GM21619 (cell line): ENCODE data around the gene KRT13.
A peak's percentile ranks its signal among the peaks of the same experiment; 100 is the strongest.

Source experiments
- ATAC-seq: cut with Tn5 transposase; IDR thresholded peaks from one replicate; pipeline ENCODE4 v1.9.1; 2021; ENCODE audit not compliant: unreplicated experiment

KRT13 gene

DNA sequence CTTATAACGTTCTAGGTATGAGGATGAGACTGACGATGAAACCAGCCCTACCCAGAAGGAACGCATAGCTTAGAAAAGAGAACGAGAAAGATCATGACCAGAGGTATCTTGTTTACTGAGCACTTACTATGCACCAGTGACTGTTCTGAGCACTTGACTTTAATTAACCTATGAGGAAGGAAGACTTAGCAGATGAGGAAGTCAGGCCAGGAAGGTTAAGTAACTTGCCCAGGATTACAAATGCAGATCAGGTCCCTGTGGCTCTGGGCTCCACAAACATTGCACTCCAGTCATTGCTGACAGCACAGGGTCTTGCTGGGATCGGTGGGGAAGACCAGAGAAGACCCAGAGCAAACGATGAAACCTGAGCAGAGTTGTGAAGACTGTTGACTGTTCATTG is 7.1 kb downstream of the KRT13 start:
- ATAC-seq = no peak

DNA sequence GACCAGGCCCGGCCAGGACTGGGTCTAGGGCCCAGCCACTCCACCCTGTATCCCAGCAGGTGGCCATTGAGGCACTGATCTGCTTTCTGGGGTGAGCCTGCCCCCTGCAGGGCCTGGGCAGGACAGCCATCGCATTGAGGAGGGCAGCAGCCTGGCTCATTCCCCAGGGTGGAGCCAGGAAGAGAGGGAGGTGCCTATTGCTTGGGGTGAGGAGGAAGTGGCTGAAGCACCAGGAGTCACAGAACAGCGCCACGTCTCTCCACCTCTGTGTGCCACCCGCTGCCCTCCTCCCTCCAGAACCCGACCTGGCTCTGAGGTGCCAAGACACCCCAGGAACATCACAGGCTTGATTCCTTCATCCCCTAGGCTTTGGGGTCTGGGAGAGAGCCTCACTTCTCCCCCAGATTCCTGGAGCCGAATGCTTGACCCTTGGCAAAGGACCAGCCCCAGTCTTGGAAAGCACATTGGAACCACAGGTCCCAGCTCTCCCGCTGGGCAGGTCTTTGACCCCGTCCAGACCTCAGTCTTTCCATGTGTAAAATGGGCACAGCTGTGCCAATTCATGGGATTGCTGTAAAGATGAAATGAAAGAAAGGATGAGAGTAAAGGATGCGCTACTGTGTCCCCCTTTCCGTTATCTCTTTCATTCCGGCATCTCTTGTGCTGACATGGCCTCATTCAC is 8.5 kb downstream of the KRT13 start:
- ATAC-seq = peak; percentile 61

DNA sequence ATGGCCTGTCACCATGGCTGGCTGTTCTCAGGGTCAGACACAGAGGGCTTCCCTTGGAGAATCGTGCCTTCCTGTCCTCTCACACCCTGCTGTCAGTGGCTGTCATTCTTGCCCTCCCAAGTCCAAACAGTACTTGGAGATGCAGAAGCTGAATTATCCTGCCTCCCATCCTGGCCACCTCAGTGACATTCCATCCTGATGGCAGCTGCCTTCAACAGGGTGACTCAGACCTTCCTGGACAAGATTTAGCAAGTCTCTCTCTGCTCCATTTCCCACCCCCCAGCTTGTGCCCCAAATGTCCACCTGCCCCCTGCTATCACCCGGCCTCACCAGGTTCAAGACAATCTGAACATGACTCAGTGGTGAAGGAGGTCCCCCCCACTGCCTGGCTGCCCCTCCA is 10.9 kb downstream of the KRT13 start:
- no peak for ATAC-seq

- ATAC-seq = no peak
Observed at GRCh38 chr17:41492771-41493170, 12.6 kb downstream of the KRT13 start.

GRCh38 chr17:41492351-41492750 is 13.1 kb downstream of the KRT13 start:
- no peak for ATAC-seq

DNA sequence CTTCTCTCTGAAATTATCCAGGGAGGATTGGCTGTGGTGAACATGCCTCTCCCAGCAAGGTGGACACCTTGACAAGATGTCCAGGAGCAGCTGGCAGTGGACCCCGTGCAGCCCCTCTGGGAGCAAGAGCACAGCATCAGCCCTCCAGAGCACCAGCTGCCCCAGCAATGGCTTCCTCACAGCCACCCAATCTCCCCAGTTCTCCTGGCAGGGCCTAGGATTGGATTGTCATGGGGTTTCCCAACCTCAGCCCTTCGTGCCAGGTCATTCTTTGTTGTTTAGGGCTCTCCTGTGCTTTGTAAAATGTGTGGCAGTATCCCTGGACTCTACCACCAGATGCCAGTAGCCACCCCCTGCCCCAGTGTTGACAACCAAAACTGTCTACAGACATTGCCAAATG is 13.9 kb downstream of the KRT13 start:
- ATAC-seq = no peak

GRCh38 chr17:41490000-41490990 is 15.1 kb downstream of the KRT13 start:
- ATAC-seq = no peak

- ATAC-seq = no peak
Observed at GRCh38 chr17:41489531-41489930, 15.9 kb downstream of the KRT13 start, which contains the start of gene KRT36. Gene KRT36, minus strand, starts transcription at chr17:41489910. Its CDS starts 46 bp downstream, at chr17:41489864.

DNA sequence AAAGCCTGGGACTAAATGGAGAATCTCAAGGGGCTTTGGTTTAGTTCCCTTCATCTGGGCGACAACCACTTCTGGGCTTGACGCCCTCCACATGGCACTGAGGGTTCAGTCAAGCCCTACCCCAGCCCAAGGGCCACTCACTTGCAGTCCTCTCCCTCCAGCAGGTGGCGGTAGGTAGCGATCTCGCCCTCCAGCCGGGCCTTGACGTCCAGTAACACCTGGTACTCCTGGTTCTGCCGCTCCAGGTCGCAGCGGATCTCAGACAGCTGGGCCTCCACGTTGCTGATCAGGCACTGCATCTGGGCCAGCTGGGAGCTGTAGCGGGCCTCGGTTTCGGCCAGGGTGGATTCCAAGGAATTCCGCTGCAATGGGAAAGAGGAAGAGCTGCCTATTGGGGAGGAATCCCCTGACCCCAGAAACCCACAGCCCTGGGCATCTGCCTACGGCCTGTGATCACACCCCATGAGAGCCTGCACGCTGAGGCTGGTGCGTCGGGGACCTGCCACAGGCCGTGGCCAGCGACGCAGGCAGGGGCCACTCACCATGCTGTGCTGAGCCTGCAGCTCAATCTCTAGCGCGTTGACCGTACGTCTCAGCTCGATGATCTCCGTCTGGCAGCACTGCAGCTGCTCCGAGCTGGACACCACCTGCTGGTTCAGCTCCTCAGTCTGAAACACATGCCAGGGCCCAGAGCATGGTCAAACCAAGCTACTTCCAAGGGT is 18.4 kb downstream of the KRT13 start:
- ATAC-seq = no peak

- ATAC-seq = no peak
Observed at GRCh38 chr17:41486316-41486715, 19.1 kb downstream of the KRT13 start.

DNA sequence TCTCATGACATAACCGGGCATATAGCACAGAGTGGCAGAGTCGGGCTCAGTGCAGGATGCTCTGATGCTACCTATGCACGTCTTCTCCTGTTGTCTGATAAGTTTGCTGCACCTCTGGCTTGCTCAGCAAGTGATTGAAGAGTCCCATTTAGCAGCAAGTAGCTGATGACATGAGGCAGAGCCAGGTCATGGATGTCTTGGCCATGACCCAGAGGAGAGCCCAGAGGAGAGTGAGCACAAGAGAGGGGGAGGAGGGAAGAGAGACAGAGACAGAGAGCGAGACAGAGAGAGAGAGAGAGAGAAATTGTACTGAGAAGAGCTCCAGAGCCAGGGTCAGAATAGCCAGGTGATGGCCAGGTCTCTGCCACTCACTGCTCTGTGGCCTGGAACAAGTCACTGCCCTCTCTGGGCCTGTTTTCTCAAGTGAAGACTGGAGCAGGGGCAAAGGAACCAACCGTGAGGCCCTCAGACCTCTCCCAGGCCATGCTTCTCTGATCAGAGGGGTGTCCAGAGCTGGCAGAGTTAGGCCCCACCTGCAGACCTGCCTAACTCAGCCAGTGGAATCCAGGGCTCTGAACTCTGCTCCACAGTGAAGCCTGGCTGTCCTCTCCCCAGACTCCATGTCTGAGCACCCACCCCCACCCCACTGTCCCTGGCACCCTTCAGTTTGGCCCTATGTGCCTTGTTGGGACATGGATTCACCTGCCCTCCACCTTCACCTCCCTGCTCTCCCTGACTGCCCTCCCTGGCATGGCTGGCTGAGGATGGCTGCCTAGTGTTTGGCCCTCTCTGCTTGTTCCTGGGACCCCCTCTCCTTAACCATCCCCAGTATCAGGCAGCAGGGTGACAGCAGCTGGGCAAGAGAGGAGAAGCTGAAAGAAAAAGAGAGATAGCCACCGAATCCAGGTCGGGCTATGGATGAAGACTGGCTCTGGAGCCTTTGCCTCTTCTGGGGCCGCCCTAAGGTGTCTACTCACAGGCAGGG is 20.2 kb downstream of the KRT13 start:
- ATAC-seq = no peak

GRCh38 chr17:41483991-41484826 is 21.2 kb downstream of the KRT13 start:
- no peak for ATAC-seq

- no peak for ATAC-seq
Observed at GRCh38 chr17:41483531-41483930, 21.9 kb downstream of the KRT13 start.

DNA sequence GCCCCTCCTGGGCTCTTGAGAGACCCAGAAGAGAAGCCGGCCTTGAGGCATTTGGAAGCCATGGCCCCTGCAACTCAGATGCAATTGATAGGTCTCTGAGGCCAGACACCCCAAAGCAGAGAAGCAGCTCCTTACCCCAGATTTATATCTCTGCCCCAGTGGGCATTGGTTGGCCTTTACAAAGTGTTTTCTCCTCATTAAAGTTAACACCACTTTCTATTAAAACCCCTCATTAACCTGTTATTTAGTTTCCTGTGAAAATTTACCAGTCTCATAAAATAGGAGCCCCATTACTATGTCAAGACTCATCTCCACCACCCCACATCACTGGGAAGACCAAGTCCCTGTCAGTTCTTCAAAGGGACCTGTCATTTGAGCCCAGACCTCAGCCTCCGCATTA is 24.4 kb downstream of the KRT13 start, which contains the start of gene KRT35:
TSS of gene KRT35 (minus strand) at position 116 of the 400 bp plus-strand sequence. CDS start at position 62, 54 bp downstream.
- no peak for ATAC-seq

DNA sequence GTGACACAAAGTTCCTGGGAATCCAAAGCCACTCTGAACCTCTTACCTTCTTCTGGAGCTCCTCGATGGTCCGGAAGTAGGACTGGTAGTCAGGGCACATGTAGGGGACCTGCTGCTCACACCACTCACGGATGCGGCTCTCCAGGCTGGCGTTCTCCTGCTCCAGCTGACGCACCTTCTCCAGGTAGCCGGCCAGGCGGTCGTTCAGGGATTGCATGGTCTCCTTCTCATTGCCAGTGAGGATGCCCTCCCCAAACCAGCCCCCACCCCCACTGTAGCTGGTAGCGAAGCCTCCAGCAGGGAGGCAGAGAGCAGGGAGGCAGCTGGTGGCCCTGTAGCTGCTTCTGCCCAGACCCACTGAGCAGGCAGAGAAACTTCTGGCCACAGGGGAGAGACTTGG is 24.8 kb downstream of the KRT13 start:
- no peak for ATAC-seq

GRCh38 chr17:41480136-41480535 is 25.3 kb downstream of the KRT13 start:
- no peak for ATAC-seq

DNA sequence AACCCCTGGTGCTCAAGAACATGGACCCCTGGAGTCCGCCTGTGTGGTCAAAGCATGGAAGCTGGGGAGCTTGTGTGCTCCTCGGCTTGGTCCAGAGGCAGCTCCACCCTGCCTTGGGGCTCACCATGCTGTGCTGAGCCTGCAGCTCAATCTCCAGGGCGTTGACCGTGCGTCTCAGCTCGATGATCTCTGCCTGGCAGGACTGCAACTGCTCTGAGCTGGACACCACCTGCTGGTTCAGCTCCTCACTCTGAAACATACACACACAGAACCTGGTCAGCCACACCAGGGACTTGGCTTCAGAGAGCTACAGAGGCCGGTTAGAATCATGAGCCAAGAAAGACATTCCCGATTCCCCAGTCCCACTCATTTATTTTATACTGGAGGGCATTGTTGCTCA is 27.2 kb downstream of the KRT13 start:
- no peak for ATAC-seq

- ATAC-seq = no peak
Observed at GRCh38 chr17:41476866-41477815, 28.3 kb downstream of the KRT13 start.
